Tibial nerve (tissue), 3 donors: Measurements from ENCODE around the gene NID1.

Experiments
- POLR2A ChIP-seq, 2 donors: fragments of 450-650 bp; IDR thresholded peaks; one replicate each; pipeline ENCODE4 v1.6.1; 2017; ENCODE audit warnings: antibody characterized with exemption in 2 of 2, mild to moderate bottlenecking in 2 of 2, moderate library complexity in 2 of 2
- TF ChIP-seq, protein P1 (sequence below), 5 experiments: fragments of 200-600 bp in 3 of 5; fragments of 450-650 bp in 2 of 5; sonication (generic) in 3 of 5; IDR thresholded peaks; one replicate each; pipeline ENCODE4 v1.5.1; 2016 to 2019; ENCODE audit warnings: antibody characterized with exemption in 5 of 5, mild to moderate bottlenecking in 3 of 5, moderate library complexity in 2 of 5

DNA sequence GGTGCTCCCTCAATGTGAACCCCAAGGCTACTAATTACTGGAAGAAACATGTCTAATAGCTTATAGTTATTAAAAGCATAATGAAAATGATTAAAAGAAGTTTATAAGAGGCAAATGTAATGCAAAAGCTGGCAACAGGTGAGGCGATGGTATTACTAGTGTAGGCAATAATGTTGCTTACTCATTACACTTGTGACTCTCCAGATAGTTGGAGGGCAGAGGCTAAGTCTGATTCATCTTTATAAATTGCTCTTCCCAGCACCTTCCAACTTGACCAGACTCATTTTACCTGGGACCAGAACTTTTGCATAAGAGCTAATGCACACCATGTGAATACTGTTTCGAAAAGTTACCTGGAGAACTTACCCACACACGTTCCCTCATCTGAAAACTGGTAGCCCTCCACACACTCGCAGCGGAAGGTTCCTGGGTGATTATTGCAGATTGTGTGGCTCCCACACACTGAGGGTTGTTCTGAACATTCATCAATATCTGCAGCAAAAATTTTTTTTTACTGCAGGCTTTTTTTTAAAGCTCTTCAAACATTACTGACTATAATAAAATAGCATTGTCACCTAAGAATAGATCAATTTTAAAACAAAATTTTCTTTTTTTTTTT, 48.0 kb downstream of the NID1 start:
- TF ChIP-seq, protein P1, sequence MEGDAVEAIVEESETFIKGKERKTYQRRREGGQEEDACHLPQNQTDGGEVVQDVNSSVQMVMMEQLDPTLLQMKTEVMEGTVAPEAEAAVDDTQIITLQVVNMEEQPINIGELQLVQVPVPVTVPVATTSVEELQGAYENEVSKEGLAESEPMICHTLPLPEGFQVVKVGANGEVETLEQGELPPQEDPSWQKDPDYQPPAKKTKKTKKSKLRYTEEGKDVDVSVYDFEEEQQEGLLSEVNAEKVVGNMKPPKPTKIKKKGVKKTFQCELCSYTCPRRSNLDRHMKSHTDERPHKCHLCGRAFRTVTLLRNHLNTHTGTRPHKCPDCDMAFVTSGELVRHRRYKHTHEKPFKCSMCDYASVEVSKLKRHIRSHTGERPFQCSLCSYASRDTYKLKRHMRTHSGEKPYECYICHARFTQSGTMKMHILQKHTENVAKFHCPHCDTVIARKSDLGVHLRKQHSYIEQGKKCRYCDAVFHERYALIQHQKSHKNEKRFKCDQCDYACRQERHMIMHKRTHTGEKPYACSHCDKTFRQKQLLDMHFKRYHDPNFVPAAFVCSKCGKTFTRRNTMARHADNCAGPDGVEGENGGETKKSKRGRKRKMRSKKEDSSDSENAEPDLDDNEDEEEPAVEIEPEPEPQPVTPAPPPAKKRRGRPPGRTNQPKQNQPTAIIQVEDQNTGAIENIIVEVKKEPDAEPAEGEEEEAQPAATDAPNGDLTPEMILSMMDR (IDR thresholded peaks at IDR 0.05), result no peak
- no peak for TF ChIP-seq POLR2A (IDR thresholded peaks at IDR 0.05)
